Right ventricle myocardium inferior (tissue), 1 donor: Measurements from ENCODE around the gene NCKAP5. TPM values are rescaled to one million over a fixed set of nuclear protein-coding genes. Genes with fewer than 3 reads are reported as not detected.
A peak's percentile ranks its signal among the peaks of the same experiment; 100 is the strongest.
"Not testable (repeated sequence)": the region's sequence is repeated elsewhere in the genome, so short reads cannot be mapped to it uniquely, and the experiment has no call there.

ENCODE experiments used
- ATAC-seq: fragments of 200-7000 bp; cut with Tn5 transposase; one replicate; pipeline ENCODE4 v1.9.1; 2020; ENCODE audit warnings: mild to moderate bottlenecking, moderate library complexity
- DNase-seq: peaks from one replicate; pipeline ENCODE4 v3.0.0; 2021; ENCODE audit errors: missing footprints
- intact Hi-C: fragments of 100-400 bp; cut with DNase I; formaldehyde crosslinking; loops from one replicate; pipeline ENCODE4 v1.11.0; 2022
- total RNA-seq: library from RNA; stranded (reverse); fragmentation: NEBNext Ultra II Directional; extraction: Animal tissue kit (Norgen Biotek cat#: 25700); gene quantifications from one replicate; pipeline ENCODE4 v1.2.1, GENCODE V29; 2021
- donor health status: DM: no; HTN: yes; CAD: no; lungs with severe emphysema.

NCKAP5 gene
- total RNA-seq, 1 donor from 2014 or later = 4.3 TPM

DNA sequence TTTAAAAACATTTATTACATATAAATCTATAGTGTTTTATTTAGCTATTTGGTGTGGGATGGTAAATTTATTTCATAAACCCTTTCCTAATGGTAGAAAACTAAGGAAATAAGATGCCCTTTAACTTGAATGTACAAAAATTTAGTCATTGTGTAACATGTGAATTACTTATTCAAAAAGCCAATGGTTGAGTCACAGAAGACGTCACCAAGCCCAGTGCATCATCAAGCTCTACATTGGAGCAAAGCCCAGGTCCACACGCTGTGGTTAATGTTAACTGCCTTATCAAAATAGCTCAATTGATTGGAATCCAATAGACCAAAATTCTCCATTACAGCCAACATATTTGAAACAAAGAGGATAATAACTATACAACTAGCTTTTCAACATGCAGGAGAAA is 752.7 kb downstream of the NCKAP5 start:
- DNase-seq (no peak), ATAC-seq (no peak)
- intact Hi-C loops = no loop called here

DNA sequence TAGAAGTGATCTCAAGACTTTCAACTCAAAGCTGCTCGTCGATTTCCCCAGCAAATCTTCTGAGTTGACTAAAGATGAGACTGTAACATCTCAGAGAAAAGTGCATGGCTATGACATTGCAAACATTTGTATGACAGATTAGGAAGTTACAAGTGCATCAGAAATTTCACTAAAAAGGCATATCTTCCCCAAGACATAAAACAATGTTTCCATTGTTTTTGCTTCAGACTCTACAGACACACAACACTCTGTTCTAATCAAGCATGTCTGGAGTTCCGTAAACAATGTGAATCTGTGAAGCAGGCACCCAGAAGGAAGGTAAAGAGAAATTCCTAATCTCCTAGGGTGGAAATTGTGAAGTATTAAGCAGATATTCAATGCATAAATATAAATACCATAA is 753.6 kb downstream of the NCKAP5 start:
- no peak for ATAC-seq
- intact Hi-C loops = no loop called here
- DNase-seq = no peak

DNA sequence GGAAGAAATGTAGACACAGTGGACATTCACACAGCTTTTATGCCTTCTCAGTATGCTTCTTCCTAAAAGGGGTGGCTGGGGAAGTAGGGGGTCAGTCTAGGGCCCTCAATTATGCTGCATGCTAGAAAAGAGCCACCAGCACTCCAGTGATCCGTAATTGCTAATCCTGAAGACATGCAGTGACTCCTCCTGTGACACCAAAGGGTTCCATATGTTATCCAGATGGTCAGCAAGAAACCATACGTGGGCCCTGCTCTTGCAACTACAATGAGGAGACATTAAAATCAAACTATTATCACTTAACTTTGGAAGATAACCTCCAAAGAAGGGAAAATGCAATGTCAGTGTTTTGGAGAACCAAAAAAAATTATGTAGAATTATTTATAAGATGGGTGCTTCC is 754.8 kb downstream of the NCKAP5 start:
- intact Hi-C loops = no loop called here
- ATAC-seq (no peak), DNase-seq (no peak)

DNA sequence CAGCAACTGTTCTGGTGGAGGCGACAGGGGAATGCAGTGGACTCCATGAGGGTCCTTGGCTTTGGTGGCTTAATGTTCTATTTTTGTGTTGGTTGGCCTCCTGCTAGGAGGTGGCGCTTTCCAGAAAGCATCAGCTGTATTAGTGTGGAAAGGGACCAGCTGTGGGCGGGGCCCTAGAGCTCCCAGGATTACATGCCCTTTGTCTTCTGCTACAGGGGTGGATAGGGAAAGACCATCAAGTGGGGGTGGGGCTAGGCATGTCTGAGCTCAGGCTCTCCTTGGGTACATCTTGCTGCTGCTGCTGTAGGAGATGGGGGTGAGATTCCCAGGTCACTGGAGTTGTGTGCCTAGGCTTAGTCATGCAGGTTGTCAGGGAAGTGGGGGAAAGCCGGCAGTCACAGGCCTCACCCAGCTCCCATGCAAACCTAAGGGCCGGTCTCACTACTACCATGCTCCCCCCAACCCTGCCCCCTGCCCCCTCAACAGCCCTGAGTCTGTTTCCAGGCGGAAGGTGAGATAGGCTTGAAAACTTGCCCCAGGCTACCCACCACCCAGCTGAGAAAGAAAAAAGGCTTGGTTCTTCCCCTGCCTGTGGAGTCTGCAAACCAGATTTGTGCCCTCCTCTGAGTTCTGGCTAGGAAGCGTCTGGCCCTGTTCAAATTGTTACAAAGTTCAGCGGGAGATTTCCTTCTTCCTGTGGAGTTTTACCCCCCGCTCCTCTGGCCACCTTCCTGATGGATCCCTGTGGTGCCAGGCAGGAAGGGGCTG is 756.9 kb downstream of the NCKAP5 start:
- DNase-seq = no peak

DNA sequence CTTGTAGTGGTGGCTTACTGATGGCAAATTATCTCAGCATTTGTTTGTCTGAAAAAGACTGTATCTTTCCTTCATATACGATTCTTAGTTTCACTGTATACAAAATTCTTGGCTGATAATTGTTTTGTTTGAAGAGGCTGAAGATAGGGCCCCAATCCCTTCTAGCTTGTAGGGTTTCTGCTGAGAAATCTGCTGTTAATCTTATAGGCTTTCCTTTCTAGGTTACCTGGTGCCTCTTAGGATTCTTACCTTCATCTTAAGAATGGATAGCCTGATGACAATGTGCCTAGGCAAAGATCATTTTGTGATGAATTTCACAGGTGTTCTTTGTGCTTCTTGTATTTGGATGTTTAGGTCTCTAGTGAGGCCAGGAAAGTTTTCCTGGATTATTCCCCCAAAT is 758.3 kb downstream of the NCKAP5 start:
- ATAC-seq, intact Hi-C loops, DNase-seq: not testable (repeated sequence)

More for the DNA sequence above, 756.9 kb downstream of the NCKAP5 start:
- intact Hi-C loops = no loop called here
- ATAC-seq = no peak

DNA sequence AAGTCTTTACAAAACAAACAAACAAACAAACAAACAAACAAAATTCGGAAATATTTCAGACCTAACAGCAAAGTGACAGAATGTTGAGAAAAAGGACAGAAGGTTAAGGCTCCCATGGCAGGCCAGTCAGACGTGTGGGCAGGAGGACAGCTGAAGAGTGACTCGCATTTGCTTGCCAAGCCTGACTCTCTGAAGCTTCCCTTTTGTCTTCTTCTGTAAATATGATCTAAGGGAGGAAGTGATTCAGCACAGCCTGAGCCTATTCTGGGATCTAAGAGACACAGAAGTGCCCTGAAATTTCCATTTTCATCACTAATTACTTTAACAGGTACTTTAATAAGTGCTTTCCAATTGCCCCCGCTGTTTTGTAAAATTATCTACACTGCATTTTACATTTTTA is 764.2 kb downstream of the NCKAP5 start:
- DNase-seq (no peak), ATAC-seq (peak; percentile 50)
- intact Hi-C loops = no loop called here

DNA sequence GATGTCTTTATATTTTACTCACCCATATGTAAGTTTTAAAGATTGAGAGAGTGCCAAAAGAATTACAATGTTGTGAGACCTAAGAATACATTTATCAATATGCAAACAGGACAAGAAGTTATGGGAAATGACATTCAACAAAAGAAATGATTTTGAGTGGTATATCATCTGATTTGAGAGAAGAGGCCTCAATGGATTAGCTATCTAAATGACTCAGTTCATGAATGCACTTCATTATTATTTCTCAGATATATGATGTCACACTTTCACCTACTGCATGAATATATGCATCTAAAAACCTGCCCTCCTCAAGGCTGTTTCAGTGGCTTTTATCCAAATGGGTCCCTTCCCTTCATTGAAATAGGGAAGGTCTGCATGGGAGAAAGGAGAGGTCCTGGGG is 769.9 kb downstream of the NCKAP5 start:
- DNase-seq (no peak), ATAC-seq (no peak)
- intact Hi-C loops = no loop called here

DNA sequence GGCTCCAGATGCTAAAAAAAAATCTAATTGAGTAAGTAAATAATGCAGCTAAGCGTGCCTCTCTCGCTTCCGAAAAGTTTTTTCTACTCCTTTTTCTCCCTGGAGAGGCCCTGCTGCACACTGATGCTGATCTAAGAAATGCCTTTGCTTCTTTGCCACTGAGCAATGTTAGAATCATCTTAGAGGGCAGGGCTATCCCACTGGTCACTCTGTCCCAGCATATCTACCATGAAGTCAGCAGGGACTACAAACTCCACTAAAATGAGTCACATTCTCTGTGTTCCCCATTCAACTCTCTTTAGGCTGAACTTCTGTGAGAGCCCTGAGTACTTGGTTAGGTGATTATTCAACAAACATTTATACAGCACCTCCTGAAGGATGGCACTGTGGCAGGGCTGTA is 770.7 kb downstream of the NCKAP5 start:
- no peak for DNase-seq
- no peak for ATAC-seq
- intact Hi-C loops = no loop called here

DNA sequence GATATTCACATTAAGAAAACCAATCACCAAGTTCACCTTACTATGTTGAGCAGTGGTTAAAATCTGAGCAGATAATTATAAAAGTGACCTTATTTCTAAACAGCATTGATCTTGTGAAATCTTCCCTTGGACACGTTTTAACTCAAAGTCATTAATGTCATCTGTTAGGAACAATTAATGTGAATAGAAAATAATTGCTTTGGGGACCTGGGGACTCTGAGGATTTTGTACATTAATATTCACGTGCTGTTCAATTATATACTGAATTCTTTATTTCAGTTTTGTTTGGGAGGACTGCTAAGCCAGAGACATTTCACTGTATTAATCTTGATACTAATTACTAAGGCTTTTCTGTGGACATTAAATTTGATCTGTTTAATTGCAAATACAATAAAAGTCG is 771.2 kb downstream of the NCKAP5 start:
- ATAC-seq (no peak), DNase-seq (no peak)
- intact Hi-C loops = no loop called here

DNA sequence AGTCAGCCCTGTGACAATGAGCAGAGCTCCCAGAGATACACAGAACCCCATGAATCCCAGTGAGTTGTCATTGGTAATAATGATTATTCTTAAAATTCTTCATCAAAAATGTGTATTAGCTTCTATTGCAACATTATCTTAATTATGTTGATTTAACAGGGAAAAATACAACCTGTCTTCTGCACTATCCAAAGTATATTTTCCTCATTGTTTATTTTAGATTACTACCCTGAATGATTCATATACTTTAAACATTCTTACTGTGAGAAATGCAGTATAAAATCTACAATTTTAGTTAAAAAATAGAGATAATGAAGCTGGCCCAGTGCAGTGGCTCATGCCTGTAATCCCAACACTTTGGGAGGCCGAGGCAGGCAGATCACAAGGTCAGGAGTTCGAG is 773.0 kb downstream of the NCKAP5 start:
- DNase-seq = no peak
- no peak for ATAC-seq
- intact Hi-C loops = no loop called here

DNA sequence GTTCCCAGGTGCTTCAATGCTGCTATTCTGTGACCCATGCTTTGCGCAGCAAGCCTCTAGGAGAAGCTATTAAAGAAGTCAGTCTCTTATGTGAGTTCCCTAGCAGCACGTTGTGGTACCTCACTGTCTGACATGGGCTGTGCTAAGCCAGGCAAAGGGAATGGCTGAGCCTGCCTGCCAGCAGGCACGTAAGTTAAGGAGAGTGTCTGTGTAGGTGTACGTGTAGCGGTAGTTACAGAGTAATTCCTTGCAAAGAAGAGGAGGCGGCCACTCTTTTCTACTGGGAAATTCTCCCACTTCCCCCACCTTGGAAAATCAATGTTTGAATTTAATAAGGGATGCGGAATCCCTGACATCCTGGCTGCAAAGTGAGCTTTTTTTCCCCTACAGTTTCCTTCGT is 774.7 kb downstream of the NCKAP5 start:
- DNase-seq (no peak), ATAC-seq (no peak)
- intact Hi-C loops = no loop called here

DNA sequence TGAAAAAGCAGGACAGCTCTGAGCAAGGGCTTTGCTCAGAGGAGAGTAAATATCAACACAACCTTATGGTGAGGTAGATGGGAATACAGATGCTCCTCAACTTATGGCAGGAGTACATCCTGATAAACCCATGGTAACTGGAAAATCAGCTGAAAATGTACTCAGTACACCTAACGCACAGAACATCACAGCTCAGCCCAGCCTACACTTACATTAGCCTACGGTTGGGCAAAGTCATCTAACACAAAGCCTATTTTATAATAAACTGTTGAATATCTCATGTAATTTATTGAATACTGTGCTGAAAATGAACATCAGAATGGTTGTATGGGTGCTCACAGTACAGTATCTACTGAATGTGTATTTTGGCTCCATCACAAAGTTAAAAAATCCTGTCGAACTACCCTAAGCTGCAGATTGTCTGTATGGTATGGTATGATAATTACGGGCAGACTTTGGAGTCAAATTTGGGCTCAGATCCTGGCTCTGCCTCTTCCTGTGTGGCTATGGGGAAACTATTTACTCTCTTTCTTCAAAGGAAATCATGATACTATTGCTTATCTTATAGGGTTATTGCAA is 778.0 kb downstream of the NCKAP5 start:
- DNase-seq (no peak), ATAC-seq (no peak)
- intact Hi-C loops = no loop called here

DNA sequence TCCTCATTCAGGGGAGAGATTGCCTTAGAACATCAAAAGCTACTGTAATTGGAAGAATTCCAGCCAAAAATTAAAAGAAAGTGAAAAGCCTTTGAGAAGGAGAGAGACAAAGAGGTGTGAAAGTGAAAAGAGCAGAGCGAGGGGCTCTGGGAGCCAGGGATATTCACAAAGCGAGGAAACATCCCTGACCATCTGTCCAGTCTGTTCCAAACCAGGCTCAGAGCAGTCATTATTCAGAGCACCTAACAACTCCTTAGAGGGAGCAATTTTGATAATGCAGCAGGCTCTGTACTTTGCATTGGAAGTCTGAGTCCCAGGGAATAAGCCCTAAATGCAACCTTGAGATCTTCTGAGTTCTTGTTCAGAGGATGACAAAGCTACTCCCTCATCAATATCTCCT is 779.2 kb downstream of the NCKAP5 start:
- intact Hi-C loops = no loop called here
- DNase-seq = no peak
- no peak for ATAC-seq

DNA sequence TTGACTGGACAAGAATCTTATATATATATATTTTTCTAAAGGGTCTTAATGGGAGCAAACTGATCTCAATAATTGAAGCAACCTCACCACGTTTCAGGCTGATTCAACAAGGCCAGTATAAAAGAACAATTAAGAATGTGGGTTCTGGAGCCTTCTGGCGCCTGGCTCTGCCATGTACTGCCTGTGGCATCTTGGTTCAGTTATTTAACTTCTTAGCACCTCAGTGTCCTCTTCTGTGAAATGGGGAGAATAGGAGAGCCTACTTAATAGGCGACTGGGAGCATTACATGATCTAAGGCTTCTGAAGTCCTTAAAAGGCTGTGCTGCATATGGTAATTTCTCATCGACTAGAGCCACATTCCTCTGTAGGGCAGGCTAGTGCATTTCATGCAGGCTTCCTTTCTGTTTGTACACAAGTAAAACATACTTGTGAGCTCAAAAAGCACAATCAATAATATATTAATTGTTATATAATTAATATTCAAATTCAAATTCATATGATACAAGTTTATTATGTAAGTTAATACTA is 779.9 kb downstream of the NCKAP5 start:
- no peak for DNase-seq
- intact Hi-C loops = no loop called here
- ATAC-seq = no peak

DNA sequence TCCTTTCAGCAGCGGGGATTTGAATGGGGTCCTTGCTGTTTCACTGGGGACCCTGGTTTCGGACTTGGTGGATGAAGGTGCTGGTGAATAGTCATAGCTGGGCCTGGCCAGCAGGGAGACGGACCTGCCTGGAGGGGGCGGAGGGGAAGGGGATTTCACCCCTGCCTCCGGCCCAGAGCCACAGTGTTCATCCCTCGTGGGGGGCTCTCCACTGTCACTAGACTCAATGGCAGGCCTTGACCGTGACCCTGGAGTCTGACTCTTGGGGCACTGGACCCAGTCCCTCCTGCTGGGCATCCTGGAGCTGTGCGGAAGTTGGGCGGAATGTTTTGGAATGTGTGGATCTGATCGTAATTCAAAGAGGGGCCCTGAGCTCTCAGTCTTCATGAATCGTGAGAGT is 784.4 kb downstream of the NCKAP5 start:
- ATAC-seq = no peak
- DNase-seq = no peak
- intact Hi-C loops = no loop called here

DNA sequence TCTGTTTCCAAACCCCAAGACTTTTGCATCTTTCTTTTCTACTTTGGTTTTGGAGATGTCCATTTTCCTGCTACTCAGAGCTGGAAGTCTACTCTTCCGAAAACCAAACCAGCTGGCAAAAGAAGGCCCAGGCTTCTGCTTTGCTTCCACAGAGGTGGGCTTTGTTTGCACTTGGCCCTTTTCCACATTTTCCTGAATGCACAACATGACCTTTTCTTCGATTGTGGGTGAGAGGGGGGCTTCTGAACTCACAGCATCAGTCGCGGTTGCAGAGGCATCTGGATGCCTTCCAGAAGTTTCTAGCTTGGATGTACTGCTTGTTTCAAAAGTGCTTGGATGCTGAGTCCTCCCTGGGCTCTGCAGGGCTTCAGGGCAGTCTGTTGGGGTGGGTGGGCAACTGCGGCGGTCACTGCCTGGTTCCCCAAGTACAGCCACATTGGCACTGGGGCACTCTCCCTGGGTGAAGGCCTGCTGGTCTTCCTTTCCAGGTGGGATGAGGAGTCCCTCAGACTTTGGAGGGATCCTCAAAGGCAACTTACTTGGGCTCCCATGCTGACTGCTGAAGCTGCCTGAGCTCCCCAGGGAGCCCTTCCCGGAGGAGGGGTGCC is 786.0 kb downstream of the NCKAP5 start:
- DNase-seq (no peak), ATAC-seq (no peak)
- intact Hi-C loops = no loop called here

DNA sequence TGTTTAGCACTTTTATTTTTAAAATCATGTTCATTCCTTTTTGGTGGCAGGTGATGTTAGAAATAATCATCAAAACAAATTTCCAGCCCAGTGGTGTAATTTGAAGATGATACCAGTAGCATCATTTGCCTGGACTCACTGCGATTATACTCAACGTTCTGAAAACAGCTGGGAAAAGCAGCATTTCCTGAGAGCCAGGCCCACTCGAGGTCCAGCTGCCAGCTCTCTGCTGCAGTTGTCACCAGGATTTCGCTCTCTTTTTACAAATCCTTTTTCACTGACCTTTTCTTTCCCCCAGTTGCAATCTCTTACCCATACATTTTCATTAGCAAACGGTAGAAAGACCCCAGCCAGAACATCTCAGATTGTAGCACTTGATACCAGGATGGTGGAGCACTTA is 787.6 kb downstream of the NCKAP5 start:
- intact Hi-C loops = no loop called here
- DNase-seq (no peak), ATAC-seq (no peak)

DNA sequence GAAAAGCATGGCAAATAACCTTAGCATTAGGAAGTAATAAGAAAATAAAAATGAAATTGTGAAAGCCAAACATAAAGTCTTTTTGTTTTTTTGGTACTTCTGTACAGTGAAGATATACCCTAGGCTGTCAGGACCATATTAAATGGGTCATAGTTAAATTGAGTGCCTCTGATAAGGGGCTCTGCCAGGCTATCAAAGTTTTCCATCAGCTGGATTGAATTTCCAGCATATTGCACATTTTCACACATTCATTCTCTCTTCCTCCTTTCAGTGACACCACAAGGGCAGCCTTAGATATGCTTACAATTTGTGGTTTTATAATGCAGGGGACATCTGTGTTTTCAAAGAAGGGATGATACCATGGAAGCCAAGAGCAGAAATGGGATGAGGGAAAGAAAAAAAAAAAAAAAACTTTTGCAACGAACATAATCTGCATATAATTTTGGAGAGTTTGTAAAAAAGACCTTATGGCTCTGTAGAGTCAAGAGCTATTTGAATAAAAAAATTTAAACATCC is 789.0 kb downstream of the NCKAP5 start:
- intact Hi-C loops = no loop called here
- DNase-seq (no peak), ATAC-seq (no peak)

DNA sequence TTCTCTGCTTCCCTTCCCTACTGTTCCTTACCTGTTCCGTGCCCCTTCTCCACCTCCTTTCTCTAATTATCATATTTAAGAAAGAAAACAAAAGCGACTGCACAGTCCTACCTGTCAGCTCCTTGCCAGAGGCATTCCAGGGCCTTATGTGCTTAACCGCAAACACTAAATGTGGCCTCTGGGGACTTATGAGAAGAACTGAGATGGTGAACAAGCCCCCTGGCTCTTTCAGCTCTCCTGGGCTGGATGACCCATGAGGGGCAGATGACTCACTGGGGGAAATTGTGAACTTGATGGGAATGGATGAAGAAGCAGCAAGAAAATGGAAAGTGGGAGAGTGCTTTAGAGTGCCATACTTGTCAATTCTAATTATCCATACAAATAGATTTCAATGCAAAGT is 792.0 kb downstream of the NCKAP5 start:
- DNase-seq (no peak), ATAC-seq (no peak)
- intact Hi-C loops = no loop called here

DNA sequence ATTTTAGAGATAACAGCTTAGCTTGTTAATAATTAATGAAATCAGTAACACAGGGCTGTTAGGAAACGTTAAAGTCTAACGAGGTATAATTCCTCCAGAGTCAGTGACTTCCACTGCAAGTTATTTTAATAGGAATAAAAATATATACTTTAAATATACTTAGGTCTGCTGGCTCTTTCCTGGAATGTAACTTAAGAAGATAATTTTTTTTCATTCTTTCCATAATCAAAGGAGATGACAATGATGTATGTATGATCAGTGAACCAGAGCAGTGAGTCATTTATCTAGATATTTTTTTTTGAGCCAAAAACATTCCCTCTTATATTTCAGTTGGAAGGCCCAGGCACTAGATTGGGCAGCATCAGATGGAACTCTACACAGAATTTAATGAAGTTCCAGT is 794.1 kb downstream of the NCKAP5 start:
- ATAC-seq (no peak), DNase-seq (no peak)
- intact Hi-C loops = no loop called here
